Lower leg skin (tissue), 3 donors: Measurements from ENCODE around the gene AP4E1.
"Not testable (repeated sequence)": the region's sequence is repeated elsewhere in the genome, so short reads cannot be mapped to it uniquely, and the experiment has no call there.

Experiments used
- POLR2A ChIP-seq, 2 donors: fragments of 450-650 bp; IDR thresholded peaks; one replicate each; pipeline ENCODE4 v1.6.1; 2016 to 2017; ENCODE audit warnings: antibody characterized with exemption in 2 of 2, mild to moderate bottlenecking in 1 of 2, moderate library complexity in 1 of 2
- TF ChIP-seq, protein P1 (sequence below), 3 donors: fragments of 450-650 bp; IDR thresholded peaks; one replicate each; pipeline ENCODE4 v1.5.1; 2016; ENCODE audit warnings: antibody characterized with exemption in 3 of 3, mild to moderate bottlenecking in 3 of 3, moderate library complexity in 2 of 3

DNA sequence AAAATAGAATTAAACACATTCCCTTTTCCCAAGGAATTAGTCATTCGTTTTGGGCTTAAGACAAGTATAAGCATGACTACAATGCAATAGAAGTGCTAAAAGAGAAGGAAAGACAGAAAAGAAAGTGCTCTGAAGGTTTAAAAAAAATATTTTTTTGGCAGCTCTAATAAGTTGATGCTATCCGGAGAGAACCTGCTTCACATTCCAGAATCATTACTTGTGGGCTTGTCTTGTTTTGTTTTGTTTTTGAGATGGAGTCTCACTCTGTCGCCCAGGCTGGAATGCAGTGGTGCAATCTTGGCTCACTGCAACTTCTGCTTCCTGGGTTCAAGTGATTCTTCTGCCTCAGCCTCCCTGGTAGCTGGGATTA, 1.9 kb downstream of the AP4E1 start:
- TF ChIP-seq, protein P1, sequence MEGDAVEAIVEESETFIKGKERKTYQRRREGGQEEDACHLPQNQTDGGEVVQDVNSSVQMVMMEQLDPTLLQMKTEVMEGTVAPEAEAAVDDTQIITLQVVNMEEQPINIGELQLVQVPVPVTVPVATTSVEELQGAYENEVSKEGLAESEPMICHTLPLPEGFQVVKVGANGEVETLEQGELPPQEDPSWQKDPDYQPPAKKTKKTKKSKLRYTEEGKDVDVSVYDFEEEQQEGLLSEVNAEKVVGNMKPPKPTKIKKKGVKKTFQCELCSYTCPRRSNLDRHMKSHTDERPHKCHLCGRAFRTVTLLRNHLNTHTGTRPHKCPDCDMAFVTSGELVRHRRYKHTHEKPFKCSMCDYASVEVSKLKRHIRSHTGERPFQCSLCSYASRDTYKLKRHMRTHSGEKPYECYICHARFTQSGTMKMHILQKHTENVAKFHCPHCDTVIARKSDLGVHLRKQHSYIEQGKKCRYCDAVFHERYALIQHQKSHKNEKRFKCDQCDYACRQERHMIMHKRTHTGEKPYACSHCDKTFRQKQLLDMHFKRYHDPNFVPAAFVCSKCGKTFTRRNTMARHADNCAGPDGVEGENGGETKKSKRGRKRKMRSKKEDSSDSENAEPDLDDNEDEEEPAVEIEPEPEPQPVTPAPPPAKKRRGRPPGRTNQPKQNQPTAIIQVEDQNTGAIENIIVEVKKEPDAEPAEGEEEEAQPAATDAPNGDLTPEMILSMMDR (IDR thresholded peaks at IDR 0.05): not testable (repeated sequence)
- not testable (repeated sequence) for TF ChIP-seq POLR2A (IDR thresholded peaks at IDR 0.05)
